ENCODE data around the gene TIAM1.

Gene TIAM1

GRCh38 chr21:31342348-31342747 lies 1.7 kb downstream of the TIAM1 start:
- H3K4me1 ChIP-seq (ENCODE audit: control insufficient read depth in 1 of 2, insufficient read depth in 2 of 2, low read length in 2 of 2): no peaks in the 10 kb centered on the region
- no peak overlapping the region for H3K27ac ChIP-seq (ENCODE audit: low read depth, low read length)
- peaks cover 8 to 24% of the 10 kb centered on the region in 2 donors for H3K27me3 ChIP-seq (ENCODE audit: control insufficient read depth in 1 of 2, insufficient read depth in 2 of 2, low read length in 2 of 2)
- no peaks in the 10 kb centered on the region for H3K9me3 ChIP-seq (ENCODE audit: control insufficient read depth in 1 of 2, low read length in 2 of 2)
- no peaks in the 10 kb centered on the region for H3K36me3 ChIP-seq (ENCODE audit: control insufficient read depth in 1 of 2, insufficient read depth in 2 of 2, low read length in 2 of 2)
- no peak overlapping the region for H3K4me3 ChIP-seq (ENCODE audit: low read depth in 1 of 2, low read length in 2 of 2)
- no peak overlapping the region for H3K9ac ChIP-seq (ENCODE audit: low read depth in 1 of 2, low read length in 2 of 2)

GRCh38 chr21:31340942-31341487 lies 3.0 kb downstream of the TIAM1 start:
- H3K27ac ChIP-seq (ENCODE audit: low read depth, low read length): no peak overlapping the region
- H3K9me3 ChIP-seq (ENCODE audit: control insufficient read depth in 1 of 2, low read length in 2 of 2): no peaks in the 10 kb centered on the region
- H3K4me3 ChIP-seq (ENCODE audit: low read depth in 1 of 2, low read length in 2 of 2): no peak overlapping the region
- peaks cover 8 to 24% of the 10 kb centered on the region in 2 donors for H3K27me3 ChIP-seq (ENCODE audit: control insufficient read depth in 1 of 2, insufficient read depth in 2 of 2, low read length in 2 of 2)
- no peak overlapping the region for H3K9ac ChIP-seq (ENCODE audit: low read depth in 1 of 2, low read length in 2 of 2)
- H3K36me3 ChIP-seq (ENCODE audit: control insufficient read depth in 1 of 2, insufficient read depth in 2 of 2, low read length in 2 of 2): no peaks in the 10 kb centered on the region
- no peaks in the 10 kb centered on the region for H3K4me1 ChIP-seq (ENCODE audit: control insufficient read depth in 1 of 2, insufficient read depth in 2 of 2, low read length in 2 of 2)

- H3K36me3 ChIP-seq (ENCODE audit: control insufficient read depth in 1 of 2, insufficient read depth in 2 of 2, low read length in 2 of 2): no peaks in the 10 kb centered on the region
- H3K4me3 ChIP-seq (ENCODE audit: low read depth in 1 of 2, low read length in 2 of 2): no peak overlapping the region
- H3K4me1 ChIP-seq (ENCODE audit: control insufficient read depth in 1 of 2, insufficient read depth in 2 of 2, low read length in 2 of 2): no peaks in the 10 kb centered on the region
- H3K27me3 ChIP-seq (ENCODE audit: control insufficient read depth in 1 of 2, insufficient read depth in 2 of 2, low read length in 2 of 2): peaks cover 8 to 24% of the 10 kb centered on the region in 2 donors
- H3K27ac ChIP-seq (ENCODE audit: low read depth, low read length): no peak overlapping the region
- H3K9me3 ChIP-seq (ENCODE audit: control insufficient read depth in 1 of 2, low read length in 2 of 2): no peaks in the 10 kb centered on the region
- no peak overlapping the region for H3K9ac ChIP-seq (ENCODE audit: low read depth in 1 of 2, low read length in 2 of 2)
Measured at GRCh38 chr21:31340514-31340913, 3.5 kb downstream of the TIAM1 start.

- no peaks in the 10 kb centered on the region for H3K4me1 ChIP-seq (ENCODE audit: control insufficient read depth in 1 of 2, insufficient read depth in 2 of 2, low read length in 2 of 2)
- no peak overlapping the region for H3K27ac ChIP-seq (ENCODE audit: low read depth, low read length)
- H3K9ac ChIP-seq (ENCODE audit: low read depth in 1 of 2, low read length in 2 of 2): no peak overlapping the region
- H3K27me3 ChIP-seq (ENCODE audit: control insufficient read depth in 1 of 2, insufficient read depth in 2 of 2, low read length in 2 of 2): peaks cover 8 to 20% of the 10 kb centered on the region in 2 donors
- no peaks in the 10 kb centered on the region for H3K9me3 ChIP-seq (ENCODE audit: control insufficient read depth in 1 of 2, low read length in 2 of 2)
- no peaks in the 10 kb centered on the region for H3K36me3 ChIP-seq (ENCODE audit: control insufficient read depth in 1 of 2, insufficient read depth in 2 of 2, low read length in 2 of 2)
- no peak overlapping the region for H3K4me3 ChIP-seq (ENCODE audit: low read depth in 1 of 2, low read length in 2 of 2)
Measured at GRCh38 chr21:31339721-31340120, 4.3 kb downstream of the TIAM1 start.

GRCh38 chr21:31338908-31339368 lies 5.1 kb downstream of the TIAM1 start:
- Histone ChIP-seq H3K4me3 (ENCODE audit: low read depth in 1 of 2, low read length in 2 of 2) (no peak overlapping the region), H3K27me3 (ENCODE audit: control insufficient read depth in 1 of 2, insufficient read depth in 2 of 2, low read length in 2 of 2) (peaks cover 5 to 17% of the 10 kb centered on the region in 2 donors), H3K27ac (ENCODE audit: low read depth, low read length) (no peak overlapping the region), H3K36me3 (ENCODE audit: control insufficient read depth in 1 of 2, insufficient read depth in 2 of 2, low read length in 2 of 2) (no peaks in the 10 kb centered on the region), H3K4me1 (ENCODE audit: control insufficient read depth in 1 of 2, insufficient read depth in 2 of 2, low read length in 2 of 2) (no peaks in the 10 kb centered on the region), H3K9me3 (ENCODE audit: control insufficient read depth in 1 of 2, low read length in 2 of 2) (no peaks in the 10 kb centered on the region), H3K9ac (ENCODE audit: low read depth in 1 of 2, low read length in 2 of 2) (no peak overlapping the region)

- Histone ChIP-seq H3K4me3 (ENCODE audit: low read depth in 1 of 2, low read length in 2 of 2) (no peak overlapping the region), H3K27ac (ENCODE audit: low read depth, low read length) (no peak overlapping the region), H3K27me3 (ENCODE audit: control insufficient read depth in 1 of 2, insufficient read depth in 2 of 2, low read length in 2 of 2) (peaks cover 0 to 12% of the 10 kb centered on the region in 2 donors), H3K9ac (ENCODE audit: low read depth in 1 of 2, low read length in 2 of 2) (no peak overlapping the region), H3K4me1 (ENCODE audit: control insufficient read depth in 1 of 2, insufficient read depth in 2 of 2, low read length in 2 of 2) (no peaks in the 10 kb centered on the region), H3K36me3 (ENCODE audit: control insufficient read depth in 1 of 2, insufficient read depth in 2 of 2, low read length in 2 of 2) (no peaks in the 10 kb centered on the region), H3K9me3 (ENCODE audit: control insufficient read depth in 1 of 2, low read length in 2 of 2) (no peaks in the 10 kb centered on the region)
Measured at GRCh38 chr21:31337996-31338907, 5.8 kb downstream of the TIAM1 start.

- Histone ChIP-seq H3K9ac (ENCODE audit: low read depth in 1 of 2, low read length in 2 of 2) (no peak overlapping the region), H3K27me3 (ENCODE audit: control insufficient read depth in 1 of 2, insufficient read depth in 2 of 2, low read length in 2 of 2) (peaks cover 0 to under 1% of the 10 kb centered on the region in 2 donors), H3K27ac (ENCODE audit: low read depth, low read length) (no peak overlapping the region), H3K9me3 (ENCODE audit: control insufficient read depth in 1 of 2, low read length in 2 of 2) (no peaks in the 10 kb centered on the region), H3K4me3 (ENCODE audit: low read depth in 1 of 2, low read length in 2 of 2) (no peak overlapping the region), H3K36me3 (ENCODE audit: control insufficient read depth in 1 of 2, insufficient read depth in 2 of 2, low read length in 2 of 2) (no peaks in the 10 kb centered on the region), H3K4me1 (ENCODE audit: control insufficient read depth in 1 of 2, insufficient read depth in 2 of 2, low read length in 2 of 2) (no peaks in the 10 kb centered on the region)
Measured at GRCh38 chr21:31337086-31337485, 7.0 kb downstream of the TIAM1 start.

GRCh38 chr21:31336739-31337040 lies 7.4 kb downstream of the TIAM1 start:
- Histone ChIP-seq H3K9me3 (ENCODE audit: control insufficient read depth in 1 of 2, low read length in 2 of 2) (no peaks in the 10 kb centered on the region), H3K9ac (ENCODE audit: low read depth in 1 of 2, low read length in 2 of 2) (no peak overlapping the region), H3K36me3 (ENCODE audit: control insufficient read depth in 1 of 2, insufficient read depth in 2 of 2, low read length in 2 of 2) (no peaks in the 10 kb centered on the region), H3K27me3 (ENCODE audit: control insufficient read depth in 1 of 2, insufficient read depth in 2 of 2, low read length in 2 of 2) (no peaks in the 10 kb centered on the region), H3K27ac (ENCODE audit: low read depth, low read length) (no peak overlapping the region), H3K4me1 (ENCODE audit: control insufficient read depth in 1 of 2, insufficient read depth in 2 of 2, low read length in 2 of 2) (no peaks in the 10 kb centered on the region), H3K4me3 (ENCODE audit: low read depth in 1 of 2, low read length in 2 of 2) (no peak overlapping the region)

GRCh38 chr21:31335957-31336738 lies 7.9 kb downstream of the TIAM1 start:
- Histone ChIP-seq H3K27me3 (ENCODE audit: control insufficient read depth in 1 of 2, insufficient read depth in 2 of 2, low read length in 2 of 2) (no peaks in the 10 kb centered on the region), H3K4me3 (ENCODE audit: low read depth in 1 of 2, low read length in 2 of 2) (no peak overlapping the region), H3K9me3 (ENCODE audit: control insufficient read depth in 1 of 2, low read length in 2 of 2) (no peaks in the 10 kb centered on the region), H3K36me3 (ENCODE audit: control insufficient read depth in 1 of 2, insufficient read depth in 2 of 2, low read length in 2 of 2) (no peaks in the 10 kb centered on the region), H3K9ac (ENCODE audit: low read depth in 1 of 2, low read length in 2 of 2) (no peak overlapping the region), H3K4me1 (ENCODE audit: control insufficient read depth in 1 of 2, insufficient read depth in 2 of 2, low read length in 2 of 2) (no peaks in the 10 kb centered on the region), H3K27ac (ENCODE audit: low read depth, low read length) (no peak overlapping the region)

- H3K36me3 ChIP-seq (ENCODE audit: control insufficient read depth in 1 of 2, insufficient read depth in 2 of 2, low read length in 2 of 2): no peaks in the 10 kb centered on the region
- no peaks in the 10 kb centered on the region for H3K27me3 ChIP-seq (ENCODE audit: control insufficient read depth in 1 of 2, insufficient read depth in 2 of 2, low read length in 2 of 2)
- no peaks in the 10 kb centered on the region for H3K4me1 ChIP-seq (ENCODE audit: control insufficient read depth in 1 of 2, insufficient read depth in 2 of 2, low read length in 2 of 2)
- H3K4me3 ChIP-seq (ENCODE audit: low read depth in 1 of 2, low read length in 2 of 2): no peak overlapping the region
- H3K27ac ChIP-seq (ENCODE audit: low read depth, low read length): no peak overlapping the region
- no peaks in the 10 kb centered on the region for H3K9me3 ChIP-seq (ENCODE audit: control insufficient read depth in 1 of 2, low read length in 2 of 2)
- no peak overlapping the region for H3K9ac ChIP-seq (ENCODE audit: low read depth in 1 of 2, low read length in 2 of 2)
Measured at GRCh38 chr21:31334648-31335121, 9.4 kb downstream of the TIAM1 start.

Data from duodenal mucosa (tissue), 2 donors.